PC-9 (cell line): ENCODE results near the gene NCBP2L. TPM values are rescaled to one million over a fixed set of nuclear protein-coding genes. Genes with fewer than 3 reads are reported as not detected.

Experiments used
- BruUV-seq: library from RNA; stranded (reverse); fragments of 400-500 nt; replicated peaks from 2 replicates; lab custom pipeline; 2021; lab: Mats Ljungman, UMichigan
- CTCF ChIA-PET: fragments of 300-600 bp; sonication (Branson Sonifier 250); formaldehyde crosslinking; loops from one replicate; lab custom pipeline; 2022; ENCODE audit warnings: antibody characterized with exemption; lab: Charles Lee
- POLR2A ChIA-PET: fragments of 300-600 bp; sonication (Branson Sonifier 250); formaldehyde crosslinking; loops from one replicate; lab custom pipeline; 2022; ENCODE audit warnings: antibody characterized with exemption; ENCODE audit not compliant: unreplicated experiment; lab: Charles Lee
- DNase-seq, 2 experiments: peaks; one replicate each; pipeline versions ENCODE4 v3.0.0 to v3.0.0-alpha.2; 2015 to 2022; ENCODE audit warnings: mixed read lengths in 1 of 2
- H2AFZ ChIP-seq: fragments of 200-600 bp; sonication (generic); 2 replicates; pipeline ENCODE4 v1.8.1; 2017; ENCODE audit warnings: antibody characterized with exemption
- H3F3A ChIP-seq: fragments of 200-600 bp; sonication (generic); 2 replicates; pipeline ENCODE4 v1.8.1; 2017; ENCODE audit warnings: antibody characterized with exemption, mild to moderate bottlenecking, low read depth; ENCODE audit not compliant: insufficient read depth
- H3K27ac ChIP-seq: fragments of 200-600 bp; sonication (generic); 2 replicates; pipeline ENCODE4 v1.6.1; 2016; ENCODE audit warnings: mixed run types
- H3K27me3 ChIP-seq: fragments of 200-600 bp; sonication (generic); 2 replicates; pipeline ENCODE4 v1.6.1; 2016; ENCODE audit warnings: low read depth, mixed run types; ENCODE audit not compliant: insufficient read depth
- H3K36me3 ChIP-seq: fragments of 200-600 bp; sonication (generic); 2 replicates; pipeline ENCODE4 v1.6.1; 2016; ENCODE audit warnings: low read depth, mixed run types
- H3K4me1 ChIP-seq: fragments of 200-600 bp; sonication (generic); replicated peaks from 2 replicates; pipeline ENCODE4 v1.6.1; 2016; ENCODE audit warnings: mixed run types; ENCODE audit not compliant: insufficient read depth
- H3K4me2 ChIP-seq: fragments of 200-600 bp; sonication (generic); 2 replicates; pipeline ENCODE4 v1.6.1; 2017; ENCODE audit warnings: mixed run types
- H3K4me3 ChIP-seq: fragments of 200-600 bp; sonication (generic); 2 replicates; pipeline ENCODE4 v1.6.1; 2016; ENCODE audit warnings: mixed run types
- H3K79me2 ChIP-seq: fragments of 200-600 bp; sonication (generic); 2 replicates; pipeline ENCODE4 v1.6.1; 2017; ENCODE audit warnings: low read depth, mixed run types
- H3K9me2 ChIP-seq: fragments of 200-600 bp; sonication (generic); 2 replicates; pipeline ENCODE4 v1.8.1; 2017; ENCODE audit warnings: mild to moderate bottlenecking; ENCODE audit not compliant: insufficient read depth
- H3K9me3 ChIP-seq: fragments of 200-600 bp; sonication (generic); 2 replicates; pipeline ENCODE4 v1.8.1; 2016; ENCODE audit warnings: low read depth; ENCODE audit not compliant: insufficient read depth
- H4K20me1 ChIP-seq: fragments of 200-600 bp; sonication (generic); 2 replicates; pipeline ENCODE4 v1.8.1; 2017; ENCODE audit not compliant: insufficient read depth
- CTCF ChIP-seq: fragments of 200-600 bp; sonication (generic); conservative IDR thresholded peaks from 2 replicates; pipeline ENCODE4 v1.6.1; 2017; ENCODE audit warnings: mixed run types, antibody characterized with exemption, mild to moderate bottlenecking, moderate library complexity
- EZH2 ChIP-seq: fragments of 200-600 bp; sonication (generic); IDR thresholded peaks from 2 replicates; pipeline ENCODE4 v1.8.0; 2017; ENCODE audit warnings: antibody characterized with exemption, low read depth
- intact Hi-C: fragments of 100-400 bp; cut with micrococcal nuclease; formaldehyde crosslinking; loops from one replicate; pipeline ENCODE4 v1.10.0; 2022; ENCODE audit not compliant: unreplicated experiment
- total RNA-seq: library from RNA; stranded (reverse); gene quantifications from 2 replicates; pipeline ENCODE4 v1.2.3, GENCODE V29; 2021

Gene NCBP2L
- total RNA-seq, 1 experiment from 2014 or later: not detected

DNA sequence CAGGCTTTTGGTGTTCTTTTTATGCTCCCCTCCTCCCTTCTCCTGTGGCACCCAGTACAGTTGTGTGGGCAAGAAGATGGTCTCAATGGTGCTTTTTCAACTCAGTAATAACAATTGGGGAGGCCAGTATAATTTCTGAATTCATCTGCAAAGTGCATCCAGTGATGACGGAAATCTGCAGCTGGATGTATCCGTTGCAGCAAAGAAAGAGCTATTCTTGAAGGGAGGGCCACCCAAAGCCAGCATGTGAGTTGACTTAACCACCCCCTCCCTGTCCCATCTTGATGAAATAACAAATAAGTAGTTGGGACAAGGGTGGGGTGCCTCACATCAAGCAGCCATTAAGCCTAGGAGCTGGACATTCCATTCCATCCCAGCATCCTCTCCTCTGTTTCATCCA is 32.7 kb upstream of the NCBP2L start:
- Histone ChIP-seq H3K27me3 (no peaks in the 10 kb centered on the region), H3K4me3 (no peak overlapping the region), H2AFZ (no peak overlapping the region), H3K4me1 (peaks cover 38% of the 10 kb centered on the region), H3K4me2 (no peak overlapping the region), H3K27ac (no peak overlapping the region), H3F3A (peaks cover 13% of the 10 kb centered on the region; the same call in 1 of the 2 replicates), H4K20me1 (no peaks in the 10 kb centered on the region), H3K79me2 (no peaks in the 10 kb centered on the region), H3K9me3 (no peaks in the 10 kb centered on the region), H3K9me2 (no peaks in the 10 kb centered on the region), H3K36me3 (no peaks in the 10 kb centered on the region)
- BruUV-seq: no TSS peak
- TF ChIP-seq EZH2 (no peak), CTCF (no peak)
- intact Hi-C loops: no loop called here
- POLR2A ChIA-PET: no interaction called here
- no peak for DNase-seq
- CTCF ChIA-PET: no interaction called here

DNA sequence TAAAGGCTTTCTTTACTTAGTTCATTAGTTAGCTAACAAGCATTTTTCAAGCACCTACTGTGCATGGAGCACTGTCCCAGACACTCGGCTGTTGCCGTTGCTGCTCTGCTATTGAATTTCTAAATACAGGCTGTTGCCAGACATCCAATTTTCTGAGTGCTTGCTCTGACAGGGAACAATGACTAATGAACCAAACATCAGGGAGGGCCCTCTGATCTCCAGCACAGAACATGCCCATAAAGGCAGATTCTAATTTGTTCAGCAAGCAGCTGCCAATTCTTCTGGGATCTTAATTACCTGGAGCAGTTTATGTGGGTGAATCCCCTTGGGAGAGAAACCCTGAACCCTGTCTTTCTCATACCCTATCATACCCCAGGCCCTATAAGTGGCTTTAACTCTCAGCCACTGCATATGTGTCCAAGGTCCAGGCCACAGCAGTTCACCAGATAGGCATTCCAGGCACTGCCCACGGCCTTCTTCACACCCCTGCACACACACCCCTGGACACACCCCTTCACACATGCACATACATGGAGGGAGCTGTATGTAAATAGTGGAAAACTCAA is 29.9 kb upstream of the NCBP2L start:
- H3K36me3 ChIP-seq: no peaks in the 10 kb centered on the region
- no peaks in the 10 kb centered on the region for H3K9me3 ChIP-seq
- H2AFZ ChIP-seq: no peak overlapping the region
- no peaks in the 10 kb centered on the region for H3K27me3 ChIP-seq
- intact Hi-C loops: no loop called here
- no peaks in the 10 kb centered on the region for H3K79me2 ChIP-seq
- no peaks in the 10 kb centered on the region for H4K20me1 ChIP-seq
- CTCF ChIA-PET: interaction anchor here (1.1 kb wide), 1 partner anchor 28 kb away, joined by 4 read pairs; the partner anchor contains the start of gene TSC22D3
- peaks cover 6% of the 10 kb centered on the region; the same call in 1 of the 2 replicates for H3F3A ChIP-seq
- H3K9me2 ChIP-seq: no peaks in the 10 kb centered on the region
- DNase-seq: peak; percentile 40 to 78
- POLR2A ChIA-PET: no interaction called here
- BruUV-seq: no TSS peak
- H3K4me2 ChIP-seq: peak overlapping the region; percentile 41
- H3K4me1 ChIP-seq: peaks cover 22% of the 10 kb centered on the region
- TF ChIP-seq CTCF (no peak), EZH2 (no peak)
- H3K4me3 ChIP-seq: no peak overlapping the region
- H3K27ac ChIP-seq: no peak overlapping the region

DNA sequence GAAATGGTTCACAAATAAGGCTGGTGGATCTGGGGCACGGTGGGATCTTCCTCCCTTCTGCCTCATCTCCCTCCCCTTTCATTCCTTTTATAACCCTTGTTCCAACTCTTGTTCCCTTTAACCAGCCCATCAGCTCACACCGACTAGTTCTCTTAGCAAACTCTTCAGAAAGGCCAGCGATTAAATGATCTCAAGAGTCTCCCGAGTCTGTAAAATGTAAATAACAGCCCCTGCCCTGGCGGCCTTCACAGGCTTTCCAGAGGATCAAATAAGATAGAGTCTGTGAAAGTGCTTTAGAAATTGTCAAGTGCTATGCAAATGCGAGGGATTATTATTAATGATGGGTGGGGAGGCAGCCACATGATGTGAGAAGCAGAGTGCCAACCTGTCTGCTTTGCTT is 29.0 kb upstream of the NCBP2L start:
- H3K9me2 ChIP-seq: no peaks in the 10 kb centered on the region
- H3K36me3 ChIP-seq: no peaks in the 10 kb centered on the region
- peaks cover 6% of the 10 kb centered on the region; the same call in 1 of the 2 replicates for H3F3A ChIP-seq
- no peak overlapping the region for H2AFZ ChIP-seq
- no peak overlapping the region for H3K4me2 ChIP-seq
- H4K20me1 ChIP-seq: no peaks in the 10 kb centered on the region
- no TSS peak for BruUV-seq
- no peaks in the 10 kb centered on the region for H3K27me3 ChIP-seq
- H3K4me3 ChIP-seq: no peak overlapping the region
- no peak for DNase-seq
- H3K9me3 ChIP-seq: no peaks in the 10 kb centered on the region
- TF ChIP-seq EZH2 (no peak), CTCF (no peak)
- intact Hi-C loops: no loop called here
- no peaks in the 10 kb centered on the region for H3K79me2 ChIP-seq
- ChIA-PET POLR2A (no interaction called here), CTCF (interaction anchor here (1.1 kb wide), 1 partner anchor 27 kb away, joined by 4 read pairs; the partner anchor contains the start of gene TSC22D3)
- peaks cover 20% of the 10 kb centered on the region for H3K4me1 ChIP-seq
- no peak overlapping the region for H3K27ac ChIP-seq
